K562 (cell line): ENCODE results near the gene COL11A2. TPM values are rescaled to one million over a fixed set of nuclear protein-coding genes. Genes with fewer than 3 reads are reported as not detected.

Experiments
- BHLHE40 ChIP-seq: IDR thresholded peaks from 2 replicates; pipeline ENCODE4 v1.6.1; 2011; ENCODE audit warnings: low read length, improper control_type of control experiment
- CTBP1 ChIP-seq: fragments of 450-650 bp; IDR thresholded peaks from 2 replicates; pipeline ENCODE4 v1.6.1; 2016; ENCODE audit warnings: borderline replicate concordance
- HDGF ChIP-seq: fragments of 450-650 bp; IDR thresholded peaks from 2 replicates; pipeline ENCODE4 v1.6.1; 2016
- JUND ChIP-seq, 2 experiments: IDR thresholded peaks; 2 replicates in 1 of 2; 3 replicates in 1 of 2; pipeline ENCODE4 v1.6.1; 2011; ENCODE audit warnings: borderline replicate concordance in 2 of 2, low read depth in 2 of 2, low read length in 2 of 2, improper control_type of control experiment in 1 of 2, missing biosample characterization in 1 of 2, missing genetic modification characterization in 1 of 2, missing genetic modification reagents in 1 of 2
- KAT2B ChIP-seq: IDR thresholded peaks from one replicate; pipeline ENCODE4 v1.6.1; 2012; ENCODE audit warnings: low read depth, mild to moderate bottlenecking, control low read depth, inconsistent platforms, low read length, moderate library complexity
- MCM2 ChIP-seq: fragments of 450-650 bp; IDR thresholded peaks from 2 replicates; pipeline ENCODE4 v1.6.1; 2017; ENCODE audit warnings: low read depth, mild to moderate bottlenecking
- MNT ChIP-seq, 2 experiments: fragments of 450-650 bp; conservative IDR thresholded peaks; 2 replicates each; pipeline ENCODE4 v1.6.1; 2017; ENCODE audit warnings: mild to moderate bottlenecking in 2 of 2, moderate library complexity in 2 of 2
- MTA3 ChIP-seq: fragments of 450-650 bp; formaldehyde crosslinking; IDR thresholded peaks from 2 replicates; pipeline ENCODE4 v1.6.1; 2017; ENCODE audit warnings: mild to moderate bottlenecking, borderline replicate concordance
- RAD51 ChIP-seq: fragments of 450-650 bp; IDR thresholded peaks from 2 replicates; pipeline ENCODE4 v1.7.1; 2016; ENCODE audit warnings: low read depth, mild to moderate bottlenecking, borderline replicate concordance
- RB1 ChIP-seq: fragments of 450-650 bp; IDR thresholded peaks from 2 replicates; pipeline ENCODE4 v1.6.1; 2017; ENCODE audit warnings: low read depth, mild to moderate bottlenecking
- SIX5 ChIP-seq, 2 experiments: IDR thresholded peaks; 2 replicates each; pipeline ENCODE4 v1.6.1; 2011; ENCODE audit warnings: low read length in 2 of 2, borderline replicate concordance in 1 of 2, low read depth in 1 of 2, mild to moderate bottlenecking in 1 of 2, moderate library complexity in 1 of 2; ENCODE audit not compliant: insufficient read depth in 1 of 2
- STAT5A ChIP-seq: IDR thresholded peaks from 2 replicates; pipeline ENCODE4 v1.6.1; 2012; ENCODE audit warnings: low read length, inconsistent platforms, borderline replicate concordance
- VEZF1 ChIP-seq: fragments of 200-800 bp; sonication (Bioruptor generic); IDR thresholded peaks from 2 replicates; pipeline ENCODE4 v1.6.1; 2017; ENCODE audit warnings: missing genetic modification characterization, missing compliant biosample characterization
- ZBTB9 ChIP-seq: fragments of 450-650 bp; formaldehyde crosslinking; IDR thresholded peaks from 2 replicates; pipeline ENCODE4 v1.4.0; 2020; ENCODE audit warnings: mild to moderate bottlenecking, moderate library complexity
- ZNF280A ChIP-seq: fragments of 450-650 bp; IDR thresholded peaks from 2 replicates; pipeline ENCODE4 v1.6.1; 2018; ENCODE audit warnings: mild to moderate bottlenecking, low read depth; ENCODE audit not compliant: partially characterized antibody
- ZNF3 ChIP-seq: fragments of 250-450 bp; sonication (Bioruptor Pico); IDR thresholded peaks from 2 replicates; pipeline ENCODE4 v1.5.0; 2021; ENCODE audit warnings: mild to moderate bottlenecking, moderate library complexity
- ZNF398 ChIP-seq: fragments of 250-450 bp; sonication (Bioruptor Pico); IDR thresholded peaks from 2 replicates; pipeline ENCODE4 v1.8.0; 2021; ENCODE audit warnings: moderate library complexity, mild to moderate bottlenecking, inconsistent platforms
- ZNF436 ChIP-seq: fragments of 250-450, 450-650 bp; sonication (Bioruptor Pico); formaldehyde crosslinking; IDR thresholded peaks from 2 replicates; pipeline ENCODE4 v1.7.0; 2020; ENCODE audit warnings: mild to moderate bottlenecking
- ZNF830 ChIP-seq: fragments of 250-450 bp; sonication (Bioruptor Pico); IDR thresholded peaks from 2 replicates; pipeline ENCODE4 v1.5.0; 2021; ENCODE audit warnings: mild to moderate bottlenecking
- polyA plus RNA-seq, 8 experiments: library from polyadenylated mRNA; depleted of rRNA in 4 of 8; stranded (reverse) in 5 of 8; unstranded in 3 of 8; fragments of >200 nt; fragmentation: Nextera tagmentation in 2 of 8; fragmentation: Illumina TruSeq in 1 of 8; extraction: Ambion mirVana in 2 of 8; extraction: Trizol in 1 of 8; gene quantifications; 2 replicates each; pipeline versions ENCODE4 v1.2.1 to v1.2.3, GENCODE V29; 2011 to 2014; ENCODE audit warnings: inconsistent platforms in 1 of 8, missing spikeins in 1 of 8
- total RNA-seq, 7 experiments: library from RNA; depleted of rRNA in 6 of 7; stranded (reverse); fragments of >200 nt in 6 of 7; fragmentation: Illumina TruSeq in 2 of 7; extraction: Trizol in 2 of 7; gene quantifications; 2 replicates each; pipeline versions ENCODE4 v1.2.1 to v1.2.3, GENCODE V29; 2011 to 2021; ENCODE audit warnings: low replicate concordance in 1 of 7

The COL11A2 gene
- total and polyA plus RNA-seq, 9 of the 15 experiments (the other 6 are each of a cell fraction or from before 2014, with no cell fraction given), result 0.04 to 0.35 (median 0.09) TPM; not detected in 1

- TF ChIP-seq ZNF280A, result no peak
- no peak for TF ChIP-seq BHLHE40
- no peak for TF ChIP-seq MCM2
- TF ChIP-seq HDGF, result peak; percentile 82; the same call in 1 of the 2 replicates
- no peak for TF ChIP-seq VEZF1 (CRISPR knock-in tag)
- TF ChIP-seq JUND (IDR thresholded peaks at IDR 0.05; ENCODE audit: borderline replicate concordance, low read depth, low read length), result peak; percentile 76
- peak; percentile 77; the same call in 2 of the 3 replicates for TF ChIP-seq JUND (tag; IDR thresholded peaks at IDR 0.05; ENCODE audit: borderline replicate concordance, low read depth, low read length)
- no peak for TF ChIP-seq ZNF398
- no peak for TF ChIP-seq ZNF3
- no peak for TF ChIP-seq MTA3
- no peak for TF ChIP-seq STAT5A
- TF ChIP-seq SIX5 (IDR thresholded peaks at IDR 0.05; ENCODE audit: borderline replicate concordance in 1 of 2, insufficient read depth in 1 of 2, low read depth in 1 of 2, low read length in 2 of 2), result no peak
- TF ChIP-seq KAT2B, result no peak
- TF ChIP-seq RAD51, result no peak
- TF ChIP-seq ZBTB9 (CRISPR knock-in tag), result no peak
- no peak for TF ChIP-seq ZNF436 (CRISPR knock-in tag)
- peak; percentile 73 for TF ChIP-seq CTBP1
- TF ChIP-seq ZNF830 (CRISPR knock-in tag), result no peak
- TF ChIP-seq RB1, result no peak
- peak in 1 of 2 experiments; percentile 41; a peak in 3 of 4 replicates for TF ChIP-seq MNT (conservative IDR thresholded peaks at IDR 0.05)
Observed at GRCh38 chr6:33205191-33206026, 13.1 kb upstream of the COL11A2 start (continued).
